CD14-positive monocyte (primary cell): ENCODE results near the gene IL1RAPL1. TPM values are rescaled to one million over a fixed set of nuclear protein-coding genes. Genes with fewer than 3 reads are reported as not detected.

ENCODE experiments used
- DNase-seq, 3 donors: peaks; one replicate each; pipeline ENCODE4 v3.0.0-alpha.2; 2011 to 2022
- H2AFZ ChIP-seq: 2 replicates; pipeline ENCODE4 v1.6.0; 2012; ENCODE audit warnings: mild to moderate bottlenecking, low read depth, low read length, inconsistent platforms; ENCODE audit not compliant: insufficient read depth, poor library complexity, severe bottlenecking
- H3K27ac ChIP-seq, 2 donors: 1 replicate in 1 of 2; 2 replicates in 1 of 2; pipeline ENCODE4 v1.5.1; 2012 to 2013; ENCODE audit warnings: low read length in 2 of 2, control low read depth in 1 of 2, inconsistent platforms in 1 of 2, low read depth in 1 of 2, mild to moderate bottlenecking in 1 of 2
- H3K27me3 ChIP-seq, 2 donors: one replicate each; pipeline versions ENCODE4 v1.6.0 to v1.6.1; 2011 to 2013; ENCODE audit warnings: low read length in 2 of 2; ENCODE audit not compliant: control insufficient read depth in 2 of 2, insufficient read depth in 2 of 2
- H3K36me3 ChIP-seq, 2 donors: replicated peaks in 1 of 2; 1 replicate in 1 of 2; 2 replicates in 1 of 2; pipeline versions ENCODE4 v1.5.1 to v1.6.1; 2012 to 2013; ENCODE audit warnings: low read length in 2 of 2, control low read depth in 1 of 2, inconsistent platforms in 1 of 2, mild to moderate bottlenecking in 1 of 2; ENCODE audit not compliant: insufficient read depth in 2 of 2, control insufficient read depth in 1 of 2
- H3K4me1 ChIP-seq, 2 donors: 1 replicate in 1 of 2; 2 replicates in 1 of 2; pipeline versions ENCODE4 v1.5.1 to v1.6.1; 2012 to 2013; ENCODE audit warnings: low read length in 2 of 2, control low read depth in 1 of 2, inconsistent platforms in 1 of 2, mild to moderate bottlenecking in 1 of 2, moderate library complexity in 1 of 2; ENCODE audit not compliant: insufficient read depth in 2 of 2, control insufficient read depth in 1 of 2
- H3K4me2 ChIP-seq: replicated peaks from 2 replicates; pipeline ENCODE3; 2012; ENCODE audit warnings: low read length, moderate library complexity, mild to moderate bottlenecking; ENCODE audit not compliant: poor library complexity, severe bottlenecking; ENCODE audit errors: extremely low read depth
- H3K4me3 ChIP-seq, 3 experiments: fragments of 200-600 bp in 1 of 3; sonication (generic) in 1 of 3; replicated peaks in 1 of 3; 1 replicate in 2 of 3; 2 replicates in 1 of 3; pipeline ENCODE4 v1.5.1; 2011 to 2013; ENCODE audit warnings: low read length in 3 of 3, mild to moderate bottlenecking in 3 of 3, control low read depth in 2 of 3, low read depth in 2 of 3, inconsistent platforms in 1 of 3, moderate library complexity in 1 of 3
- H3K79me2 ChIP-seq: 2 replicates; pipeline ENCODE4 v1.6.0; 2012; ENCODE audit warnings: mild to moderate bottlenecking, control low read depth, inconsistent platforms, low read length, moderate library complexity; ENCODE audit not compliant: insufficient read depth
- H3K9ac ChIP-seq: 2 replicates; pipeline ENCODE4 v1.6.0; 2017; ENCODE audit warnings: low read length, mild to moderate bottlenecking; ENCODE audit not compliant: insufficient read depth, poor library complexity, severe bottlenecking
- H3K9me3 ChIP-seq, 2 donors: replicated peaks in 1 of 2; 1 replicate in 1 of 2; 2 replicates in 1 of 2; pipeline versions ENCODE4 v1.5.1 to v1.6.1; 2012 to 2013; ENCODE audit warnings: low read length in 2 of 2, control low read depth in 1 of 2; ENCODE audit not compliant: control insufficient read depth in 1 of 2, insufficient read depth in 1 of 2
- H4K20me1 ChIP-seq: 2 replicates; pipeline ENCODE4 v1.6.0; 2012; ENCODE audit warnings: mild to moderate bottlenecking, low read length, control low read depth, moderate library complexity; ENCODE audit not compliant: insufficient read depth
- H3K27ac Mint-ChIP-seq, 7 donors: one replicate each; pipeline ENCODE4 v1.8.0; 2020; ENCODE audit warnings: mild to moderate bottlenecking in 7 of 7, mixed read lengths in 7 of 7, moderate library complexity in 6 of 7, inconsistent platforms in 2 of 7
- H3K27me3 Mint-ChIP-seq, 3 donors: one replicate each; pipeline ENCODE4 v1.8.0; 2021 to 2022; ENCODE audit warnings: low read depth in 3 of 3, mild to moderate bottlenecking in 3 of 3, mixed read lengths in 3 of 3, moderate library complexity in 3 of 3, inconsistent platforms in 1 of 3
- H3K36me3 Mint-ChIP-seq, 2 donors: one replicate each; pipeline ENCODE4 v1.8.0; 2020; ENCODE audit warnings: mixed read lengths in 2 of 2, inconsistent platforms in 1 of 2, mild to moderate bottlenecking in 1 of 2
- H3K4me1 Mint-ChIP-seq: one replicate; pipeline ENCODE4 v1.8.0; 2020; ENCODE audit warnings: mild to moderate bottlenecking, mixed read lengths
- H3K4me3 Mint-ChIP-seq, 2 donors: one replicate each; pipeline ENCODE4 v1.8.0; 2020; ENCODE audit warnings: mild to moderate bottlenecking in 2 of 2, mixed read lengths in 2 of 2, moderate library complexity in 1 of 2
- H3K9me3 Mint-ChIP-seq, 7 donors: one replicate each; pipeline ENCODE4 v1.8.0; 2020 to 2022; ENCODE audit warnings: mixed read lengths in 7 of 7, mild to moderate bottlenecking in 6 of 7, moderate library complexity in 6 of 7, inconsistent platforms in 2 of 7
- CTCF ChIP-seq: fragments of 200-600 bp; IDR thresholded peaks from one replicate; pipeline ENCODE4 v1.8.0; 2022; ENCODE audit warnings: antibody characterized with exemption, mild to moderate bottlenecking
- WGBS: methylation state at CpG from one replicate; pipeline ENCODE4 v1.1.5; 2013; ENCODE audit warnings: missing lambda C conversion rate; ENCODE audit not compliant: insufficient coverage; 5-methylcytosine and 5-hydroxymethylcytosine counted together
- intact Hi-C, 2 donors: fragments of 100-400 bp; cut with micrococcal nuclease; formaldehyde crosslinking; loops; one replicate each; pipeline versions ENCODE4 v1.15.0 to v1.15.1; 2023
- polyA plus RNA-seq, 3 donors: library from polyadenylated mRNA; depleted of rRNA in 1 of 3; unstranded in 2 of 3; stranded (reverse) in 1 of 3; fragments of 300-500 nt in 2 of 3; fragments of >200 nt in 1 of 3; fragmentation: Illumina TruSeq in 2 of 3; gene quantifications; 1 replicate in 2 of 3; 2 replicates in 1 of 3; pipeline ENCODE4 v1.2.3, GENCODE V29; 2012 to 2021

The IL1RAPL1 gene
- polyA plus RNA-seq, 3 donors, result not detected

- no peaks in the 10 kb centered on the region for H3K4me1 Mint-ChIP-seq
- no peak for DNase-seq
- H3K4me2 ChIP-seq, result no peak overlapping the region
- H3K27ac ChIP-seq, result no peak overlapping the region
- H3K4me1 ChIP-seq, result no peaks in the 10 kb centered on the region
- no peaks in the 10 kb centered on the region for H3K27me3 Mint-ChIP-seq
- no peaks in the 10 kb centered on the region for H3K27me3 ChIP-seq
- H4K20me1 ChIP-seq, result no peaks in the 10 kb centered on the region
- no peak for TF ChIP-seq CTCF
- H3K9me3 Mint-ChIP-seq, result no peaks in the 10 kb centered on the region
- H2AFZ ChIP-seq, result no peak overlapping the region
- no peaks in the 10 kb centered on the region for H3K79me2 ChIP-seq
- H3K36me3 ChIP-seq, result no peaks in the 10 kb centered on the region
- WGBS, result 80% methylated on average over 2 of the region's 5 CpGs
- no peak overlapping the region for H3K4me3 Mint-ChIP-seq
- H3K9ac ChIP-seq, result no peak overlapping the region
- H3K27ac Mint-ChIP-seq, result no peak overlapping the region
- H3K9me3 ChIP-seq, result no peaks in the 10 kb centered on the region
- H3K36me3 Mint-ChIP-seq, result no peaks in the 10 kb centered on the region
- intact Hi-C loops, result no loop called here
- no peak overlapping the region for H3K4me3 ChIP-seq
Measured at GRCh38 chrX:28920153-28920943, 333.1 kb downstream of the IL1RAPL1 start.

- Histone ChIP-seq H4K20me1 (no peaks in the 10 kb centered on the region), H3K4me3 (no peak overlapping the region), H3K9ac (no peak overlapping the region), H3K4me2 (no peak overlapping the region), H3K4me1 (no peaks in the 10 kb centered on the region), H3K79me2 (no peaks in the 10 kb centered on the region), H2AFZ (no peak overlapping the region), H3K36me3 (no peaks in the 10 kb centered on the region), H3K27ac (no peak overlapping the region), H3K27me3 (no peaks in the 10 kb centered on the region), H3K9me3 (no peaks in the 10 kb centered on the region)
- no peaks in the 10 kb centered on the region for H3K4me1 Mint-ChIP-seq
- TF ChIP-seq CTCF, result no peak
- no CpG with 5 or more reads among the region's 2 CpGs for WGBS
- peaks cover 0 to 2% (median 0%) of the 10 kb centered on the region in 7 donors for H3K9me3 Mint-ChIP-seq
- no peak overlapping the region for H3K4me3 Mint-ChIP-seq
- intact Hi-C loops, result no loop called here
- peaks cover 0 to 1% (median 0%) of the 10 kb centered on the region in 3 donors for H3K27me3 Mint-ChIP-seq
- no peak for DNase-seq
- H3K27ac Mint-ChIP-seq, result no peak overlapping the region
- H3K36me3 Mint-ChIP-seq, result no peaks in the 10 kb centered on the region
Measured at GRCh38 chrX:28922106-28922505, 334.9 kb downstream of the IL1RAPL1 start.
